IMR-90 (cell line): ENCODE data around the gene SEMA6D.

Experiments
- CTCF ChIP-seq: conservative IDR thresholded peaks from 2 replicates; pipeline ENCODE4 v1.5.1; 2012; ENCODE audit warnings: mild to moderate bottlenecking, low read depth, low read length, improper control_type of control experiment
- POLR2A ChIP-seq: IDR thresholded peaks from 2 replicates; pipeline ENCODE4 v1.6.1; 2012; ENCODE audit warnings: mild to moderate bottlenecking, low read depth, low read length
- RFX5 ChIP-seq: IDR thresholded peaks from 2 replicates; pipeline ENCODE4 v1.8.0; 2012; ENCODE audit warnings: low read depth, mild to moderate bottlenecking, low read length, moderate library complexity

- no peak for TF ChIP-seq CTCF
- TF ChIP-seq POLR2A = no peak
- no peak for TF ChIP-seq RFX5
Measured at GRCh38 chr15:47670365-47670764, 46.9 kb upstream of the SEMA6D start.
